Ishikawa (cell line): ENCODE results near the gene MGLL.

Experiments used
- CEBPB ChIP-seq: IDR thresholded peaks from 2 replicates; pipeline ENCODE4 v1.6.1; 2012
- EP300 ChIP-seq: IDR thresholded peaks from 2 replicates; pipeline ENCODE4 v1.6.1; 2012; ENCODE audit warnings: borderline replicate concordance
- FOXM1 ChIP-seq: IDR thresholded peaks from 2 replicates; pipeline ENCODE4 v1.6.1; 2012; ENCODE audit warnings: low read depth, borderline replicate concordance
- MAX ChIP-seq: IDR thresholded peaks from 2 replicates; pipeline ENCODE4 v1.6.1; 2012
- RAD21 ChIP-seq: IDR thresholded peaks from 2 replicates; pipeline ENCODE4 v1.6.1; 2012; ENCODE audit warnings: low read depth
- TAF1 ChIP-seq: IDR thresholded peaks from 2 replicates; pipeline ENCODE4 v1.6.1; 2012; ENCODE audit warnings: low read depth, mild to moderate bottlenecking
- TCF12 ChIP-seq: IDR thresholded peaks from 2 replicates; pipeline ENCODE4 v1.6.1; 2012; ENCODE audit warnings: low read depth
- TEAD4 ChIP-seq: IDR thresholded peaks from 2 replicates; pipeline ENCODE4 v1.6.1; 2012
- YY1 ChIP-seq: IDR thresholded peaks from 2 replicates; pipeline ENCODE4 v1.6.1; 2012; ENCODE audit warnings: low read depth
- ZBTB7A ChIP-seq: IDR thresholded peaks from 2 replicates; pipeline ENCODE4 v1.6.1; 2012; ENCODE audit warnings: low read depth

- TF ChIP-seq TEAD4 (no peak), TAF1 (no peak), CEBPB (no peak), FOXM1 (no peak), MAX (no peak), EP300 (no peak), RAD21 (no peak), YY1 (no peak), TCF12 (no peak), ZBTB7A (no peak)
Observed at GRCh38 chr3:127784865-127785710, 37.2 kb downstream of the MGLL start.
